ENCODE data around the gene DEFB131A. TPM values are rescaled to one million over a fixed set of nuclear protein-coding genes. Genes with fewer than 3 reads are reported as not detected.
"Not testable (repeated sequence)": the region's sequence is repeated elsewhere in the genome, so short reads cannot be mapped to it uniquely, and the experiment has no call there.

The DEFB131A gene
- total RNA-seq, 1 donor from 2014 or later, result not detected

- DNase-seq (ENCODE audit: low spot score), result not testable (repeated sequence)
These were observed 50.2 kb downstream of the DEFB131A start for GRCh38 chr4:9494256-9495035.

DNA sequence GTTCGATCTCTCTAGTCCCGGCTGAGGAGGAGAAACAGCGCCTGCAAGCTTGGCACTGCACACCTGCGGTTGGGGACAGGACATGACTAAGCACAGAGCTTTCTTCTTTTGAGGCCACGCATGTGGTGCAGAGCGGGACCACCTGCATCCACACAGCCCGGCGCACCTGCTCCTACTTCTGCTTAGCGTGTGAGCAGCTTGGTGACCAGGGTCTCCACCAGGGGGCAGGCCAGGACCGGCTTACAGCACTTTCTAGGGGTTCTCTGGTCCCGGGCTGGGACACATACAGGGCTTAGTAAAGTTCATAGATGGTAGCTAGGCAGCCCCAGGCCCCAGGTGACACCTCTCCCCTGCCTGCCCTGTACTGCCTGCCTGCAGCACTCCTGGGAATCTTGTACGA is 51.2 kb downstream of the DEFB131A start:
- peak; percentile 68 for DNase-seq (ENCODE audit: low spot score)

GRCh38 chr4:9497575-9498467 is 53.6 kb downstream of the DEFB131A start:
- DNase-seq (ENCODE audit: low spot score), result not testable (repeated sequence)

DNA sequence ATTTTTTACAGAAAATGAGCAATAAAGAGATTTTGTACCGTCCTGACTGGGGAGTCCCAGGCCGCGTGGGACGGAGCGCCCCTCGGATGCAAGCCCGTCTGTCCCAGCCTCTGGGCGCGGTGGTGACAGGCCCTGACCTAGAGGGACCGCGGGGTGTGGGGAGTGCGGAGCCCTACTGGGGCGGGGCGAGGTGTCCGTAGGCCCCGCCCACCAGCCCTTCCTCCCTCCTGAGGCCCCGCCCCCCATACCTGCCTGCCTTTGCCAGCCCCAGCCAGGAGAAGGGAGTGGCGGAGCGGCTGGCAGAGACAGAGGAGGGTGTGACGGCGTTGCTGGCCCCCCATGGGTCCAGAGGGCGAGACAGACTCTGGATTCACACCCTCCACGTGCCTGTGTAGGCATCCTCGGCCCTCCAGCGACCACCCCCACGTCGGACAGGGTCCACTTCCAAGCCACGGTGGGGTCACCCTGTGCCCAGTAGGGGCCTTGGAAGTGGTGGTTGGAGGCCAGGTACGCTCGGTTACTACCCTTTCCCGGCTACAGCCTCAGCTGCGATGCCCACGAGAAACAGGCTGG is 54.3 kb downstream of the DEFB131A start:
- peak; percentile 25 for DNase-seq (ENCODE audit: low spot score)

DNA sequence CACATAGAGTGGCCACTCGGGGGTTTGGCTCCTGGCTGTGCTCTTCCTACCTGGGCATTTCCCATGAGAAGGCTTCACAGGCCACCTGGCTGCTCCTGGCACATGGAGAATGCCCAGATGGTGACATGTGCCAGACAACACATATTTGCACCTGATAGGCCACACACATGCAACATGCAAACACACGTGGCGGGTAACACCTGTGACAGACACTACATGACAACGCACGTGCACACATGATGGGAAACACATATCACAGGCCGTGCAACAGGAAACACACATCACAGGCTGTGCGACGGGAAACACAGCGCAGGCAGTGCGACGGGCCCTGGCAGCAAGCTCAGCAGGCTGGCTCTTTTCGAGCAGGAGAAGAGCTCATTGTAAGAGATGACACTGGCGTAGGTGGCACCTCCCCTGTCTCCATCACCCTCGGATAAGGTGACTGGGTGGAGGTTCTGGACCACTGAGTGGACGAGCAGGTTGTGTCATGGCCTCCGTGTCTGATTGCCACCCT is 55.8 kb downstream of the DEFB131A start:
- not testable (repeated sequence) for DNase-seq (ENCODE audit: low spot score)

Other genes starting within 250 kb of the DEFB131A start
- gene USP17L10, start 233.8 kb upstream of the DEFB131A start, total RNA-seq, result not detected
- gene USP17L11, start 229.0 kb upstream of the DEFB131A start, total RNA-seq, result not detected
- not detected for gene USP17L12, start 224.3 kb upstream of the DEFB131A start, total RNA-seq
- not detected for gene USP17L13, start 219.5 kb upstream of the DEFB131A start, total RNA-seq
- not detected for gene USP17L15, start 210.0 kb upstream of the DEFB131A start, total RNA-seq
- gene USP17L17, start 200.5 kb upstream of the DEFB131A start, total RNA-seq, result not detected
- gene USP17L18, start 195.8 kb upstream of the DEFB131A start, total RNA-seq, result not detected
- not detected for gene USP17L19, start 191.0 kb upstream of the DEFB131A start, total RNA-seq
- gene USP17L20, start 186.3 kb upstream of the DEFB131A start, total RNA-seq, result not detected
- gene USP17L21, start 181.5 kb upstream of the DEFB131A start, total RNA-seq, result not detected
- gene USP17L22, start 176.8 kb upstream of the DEFB131A start, total RNA-seq, result not detected
- gene USP17L24, start 119.2 kb upstream of the DEFB131A start, total RNA-seq, result not detected
- not detected for gene USP17L25, start 114.5 kb upstream of the DEFB131A start, total RNA-seq
- not detected for gene USP17L26, start 109.8 kb upstream of the DEFB131A start, total RNA-seq
- not detected for gene USP17L5, start 105.0 kb upstream of the DEFB131A start, total RNA-seq
- gene USP17L27, start 100.3 kb upstream of the DEFB131A start, total RNA-seq, result not detected
- gene USP17L28, start 95.5 kb upstream of the DEFB131A start, total RNA-seq, result not detected
- not detected for gene USP17L29, start 90.8 kb upstream of the DEFB131A start, total RNA-seq
- gene USP17L30, start 81.3 kb upstream of the DEFB131A start, total RNA-seq, result not detected

Data from mucosa of gallbladder (tissue), 1 donor.